HL-60/S4 (cell line): ENCODE results near the gene SGSH.
"Not testable (repeated sequence)": the region's sequence is repeated elsewhere in the genome, so short reads cannot be mapped to it uniquely, and the experiment has no call there.

Source experiments
- in situ Hi-C: fragments of 300-500 bp; cut with MboI; formaldehyde crosslinking; loops from 2 replicates; pipeline ENCODE4 v1.14.3; 2022; ENCODE audit warnings: low sequenced_read_pairs

SGSH gene

DNA sequence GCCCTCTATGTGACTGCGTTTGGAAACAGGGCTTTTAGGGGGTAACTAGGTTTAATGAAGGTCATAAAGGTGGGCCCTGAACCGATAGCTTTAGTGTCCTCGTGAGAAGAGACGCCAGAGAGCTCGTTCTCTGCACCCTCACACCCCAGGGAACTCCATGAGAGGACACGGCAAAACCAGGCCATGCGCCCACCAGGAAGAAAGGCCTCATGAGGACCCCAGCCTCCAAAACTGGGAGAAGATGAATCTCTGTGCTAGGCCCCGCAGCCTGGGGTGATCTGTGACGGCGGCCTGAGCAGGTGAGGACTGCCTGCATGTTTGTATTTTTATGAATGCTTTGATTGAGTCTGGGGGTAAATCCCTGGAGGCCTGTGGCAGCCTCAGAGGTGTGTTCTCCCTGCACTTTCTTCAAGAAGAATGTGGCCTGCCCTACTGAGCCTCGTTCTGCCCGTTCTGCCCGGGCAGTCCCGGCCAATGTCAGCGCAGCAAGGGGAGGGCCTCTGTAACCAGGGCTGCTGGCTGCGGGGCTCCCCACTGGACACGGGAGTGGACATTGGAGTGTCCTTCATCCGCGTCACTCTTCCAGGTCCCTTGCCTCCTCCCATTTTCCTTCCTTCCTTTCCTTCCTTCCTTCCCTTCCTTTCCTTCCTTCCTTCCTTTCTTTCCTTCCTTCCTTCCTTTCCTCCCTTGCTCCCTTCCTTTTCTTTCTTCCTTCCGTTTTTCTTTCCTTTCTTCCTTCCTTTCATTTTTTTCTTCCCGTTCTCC, 33.7 kb upstream of the SGSH start:
- in situ Hi-C loops: no loop called here

DNA sequence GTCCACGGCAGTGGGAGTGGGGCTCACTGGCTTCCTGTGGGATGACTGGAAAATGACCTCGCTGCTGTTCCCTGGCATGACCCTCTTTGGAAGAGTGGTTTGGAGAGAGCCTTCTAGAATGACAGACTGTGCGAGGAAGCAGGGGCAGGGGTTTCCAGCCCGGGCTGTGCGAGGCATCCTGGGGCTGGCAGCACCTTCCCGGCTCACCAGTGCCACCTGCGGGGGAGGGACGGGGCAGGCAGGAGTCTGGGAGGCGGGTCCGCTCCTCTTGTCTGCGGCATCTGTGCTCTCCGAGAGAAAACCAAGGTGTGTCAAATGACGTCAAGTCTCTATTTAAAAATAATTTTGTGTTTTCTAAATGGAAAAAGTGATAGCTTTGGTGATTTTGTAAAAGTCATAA, 32.7 kb upstream of the SGSH start:
- in situ Hi-C loops: no loop called here

DNA sequence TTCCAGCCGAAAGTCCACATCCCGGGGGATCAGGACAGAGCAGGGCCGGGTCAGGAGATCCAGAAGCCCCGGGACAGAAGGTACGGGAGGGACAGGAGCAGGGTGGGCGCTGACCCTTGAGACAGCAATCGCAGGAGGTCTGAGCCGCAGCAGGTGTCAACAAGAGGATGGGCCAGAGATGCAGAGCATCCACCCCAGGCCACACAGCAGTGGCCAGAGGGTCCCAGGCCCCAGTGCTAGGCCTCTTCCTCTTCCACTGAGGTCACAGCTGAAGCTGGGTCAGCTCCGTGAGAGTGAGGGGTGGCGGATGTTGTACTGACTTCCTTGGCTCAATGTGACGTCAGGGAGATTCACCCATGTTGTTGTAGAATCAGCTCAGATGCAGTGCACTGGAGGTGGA, 31.8 kb upstream of the SGSH start:
- in situ Hi-C loops: no loop called here

DNA sequence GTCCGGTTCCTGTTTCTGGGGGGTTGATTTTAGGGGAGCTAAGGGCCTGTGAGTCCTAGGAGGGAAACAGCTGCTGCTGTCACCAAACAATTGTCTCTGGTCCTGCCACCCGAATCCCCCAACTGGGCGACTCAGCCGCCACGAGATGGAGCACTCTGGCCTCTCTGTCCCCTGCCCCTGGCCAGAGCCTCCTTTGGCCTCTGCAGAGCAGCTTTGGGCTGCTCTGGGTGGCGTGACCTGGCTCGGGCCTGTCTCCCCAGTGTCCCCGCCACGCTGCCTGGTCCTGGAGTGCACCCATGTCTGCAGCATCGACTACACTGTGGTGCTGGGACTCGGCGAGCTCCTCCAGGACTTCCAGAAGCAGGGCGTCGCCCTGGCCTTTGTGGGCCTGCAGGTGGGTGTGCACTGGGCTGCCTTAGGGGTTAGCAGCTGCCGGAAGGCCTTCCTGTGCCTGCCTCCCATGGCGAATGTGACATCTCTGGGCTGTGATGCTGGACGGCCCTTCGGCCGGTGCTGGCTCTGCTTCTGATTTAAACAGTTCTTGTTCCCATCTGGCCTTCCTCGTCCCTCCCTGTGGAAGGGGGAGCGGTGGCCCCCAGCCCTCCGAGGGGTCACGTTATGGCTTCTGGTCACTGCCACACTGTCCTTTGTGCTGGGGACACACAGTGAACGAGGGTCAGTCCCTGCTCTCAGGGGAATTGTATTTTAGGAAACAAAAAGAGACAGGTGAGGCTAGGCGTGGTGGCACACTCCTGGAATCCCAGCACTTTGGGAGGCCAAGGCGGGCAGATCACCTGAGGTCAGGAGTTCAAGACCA, 29.0 kb upstream of the SGSH start:
- in situ Hi-C loops: no loop called here

DNA sequence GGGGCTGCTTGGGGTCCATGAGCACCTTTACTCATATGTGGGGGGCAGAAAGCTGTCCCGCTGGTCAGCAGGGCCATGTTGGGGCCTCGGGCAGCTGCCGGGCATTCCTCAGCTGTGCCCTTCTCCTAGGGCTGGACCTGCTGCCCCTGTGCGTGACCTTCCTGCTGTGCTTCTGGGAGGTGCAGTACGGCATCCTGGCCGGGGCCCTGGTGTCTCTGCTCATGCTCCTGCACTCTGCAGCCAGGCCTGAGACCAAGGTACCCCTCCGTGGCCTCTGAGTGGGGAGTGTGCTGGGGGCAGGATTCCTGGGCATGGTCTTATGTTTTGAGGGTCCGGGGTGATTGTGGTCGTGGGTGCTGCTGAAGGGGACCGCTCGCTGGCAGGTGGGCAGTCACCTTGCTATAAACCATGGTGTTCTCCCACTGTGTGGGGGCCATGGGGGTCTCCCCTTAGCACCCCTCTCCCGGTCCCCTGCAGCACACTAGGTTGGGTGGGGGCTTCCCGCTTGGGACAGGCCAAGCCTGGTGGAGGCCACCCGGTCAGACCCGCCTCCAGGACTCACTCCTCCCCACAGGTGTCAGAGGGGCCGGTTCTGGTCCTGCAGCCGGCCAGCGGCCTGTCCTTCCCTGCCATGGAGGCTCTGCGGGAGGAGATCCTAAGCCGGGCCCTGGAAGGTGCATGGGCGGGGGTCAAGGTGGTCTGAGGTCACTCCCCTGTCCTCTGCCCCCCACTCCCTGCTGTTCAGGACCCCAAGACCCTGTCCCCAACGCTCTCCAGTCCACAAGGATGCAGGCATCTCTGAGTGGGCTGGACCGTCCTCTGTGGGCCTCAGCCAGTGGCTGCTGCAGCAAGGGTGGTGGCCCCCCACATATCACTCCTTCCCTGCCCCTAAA, 28.1 kb upstream of the SGSH start:
- in situ Hi-C loops: no loop called here

DNA sequence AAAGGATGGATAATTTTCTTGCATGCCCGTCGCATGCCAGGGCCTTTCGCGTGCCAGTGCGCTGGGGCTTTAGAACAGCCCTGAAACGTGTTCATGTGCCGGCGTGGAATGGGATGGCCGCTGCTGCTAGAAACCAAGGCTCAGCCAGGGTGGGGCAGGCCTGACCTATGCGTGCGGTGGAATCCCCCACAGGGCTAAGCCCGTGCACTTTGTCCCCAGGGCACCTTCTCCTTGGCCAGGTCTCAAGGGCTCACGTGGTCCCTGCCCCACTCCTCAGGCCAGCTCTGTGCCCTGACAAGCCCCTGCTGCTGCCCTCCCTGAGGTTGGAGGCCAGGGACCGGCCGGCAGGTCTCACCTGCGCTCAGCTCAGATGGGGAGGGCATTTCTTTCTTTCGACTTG, 27.4 kb upstream of the SGSH start:
- in situ Hi-C loops: no loop called here

DNA sequence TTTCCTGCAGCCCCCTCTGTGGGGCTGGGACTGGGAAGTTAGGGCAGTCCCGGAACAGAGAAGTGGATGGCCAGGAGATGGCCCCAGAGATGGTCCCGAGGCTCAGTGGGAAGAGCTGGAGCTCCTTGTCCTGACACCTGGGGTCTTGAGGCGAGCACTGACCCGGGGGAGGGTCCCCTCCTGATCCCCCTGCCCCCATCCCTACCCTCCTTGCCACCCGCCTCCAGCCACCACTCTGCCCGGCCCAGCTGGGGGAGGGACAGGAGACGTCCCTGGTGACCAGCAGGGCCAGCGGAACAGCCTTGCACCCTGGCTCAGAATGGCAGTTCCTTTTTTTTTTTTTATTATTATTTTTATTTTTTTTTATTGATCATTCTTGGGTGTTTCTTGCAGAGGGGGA, 26.6 kb upstream of the SGSH start:
- in situ Hi-C loops: no loop called here

DNA sequence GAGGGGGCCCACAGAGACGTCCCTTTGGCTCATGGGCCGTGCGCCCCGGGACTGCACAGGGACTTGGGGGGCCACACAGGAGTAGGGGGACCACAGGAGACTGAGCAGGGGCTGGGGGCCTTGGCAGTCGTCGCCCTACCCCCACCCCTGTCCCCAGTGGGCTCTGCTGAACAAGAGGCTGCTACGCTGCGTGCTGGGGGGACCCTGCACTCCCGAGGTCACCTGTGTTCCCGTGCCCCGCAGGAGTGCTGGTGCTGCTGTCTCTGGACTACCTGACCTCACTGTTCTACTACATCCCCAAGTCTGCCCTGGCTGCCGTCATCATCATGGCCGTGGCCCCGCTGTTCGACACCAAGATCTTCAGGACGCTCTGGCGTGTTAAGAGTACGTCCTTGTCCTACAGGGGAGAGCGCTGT, 26.1 kb upstream of the SGSH start:
- in situ Hi-C loops: no loop called here

DNA sequence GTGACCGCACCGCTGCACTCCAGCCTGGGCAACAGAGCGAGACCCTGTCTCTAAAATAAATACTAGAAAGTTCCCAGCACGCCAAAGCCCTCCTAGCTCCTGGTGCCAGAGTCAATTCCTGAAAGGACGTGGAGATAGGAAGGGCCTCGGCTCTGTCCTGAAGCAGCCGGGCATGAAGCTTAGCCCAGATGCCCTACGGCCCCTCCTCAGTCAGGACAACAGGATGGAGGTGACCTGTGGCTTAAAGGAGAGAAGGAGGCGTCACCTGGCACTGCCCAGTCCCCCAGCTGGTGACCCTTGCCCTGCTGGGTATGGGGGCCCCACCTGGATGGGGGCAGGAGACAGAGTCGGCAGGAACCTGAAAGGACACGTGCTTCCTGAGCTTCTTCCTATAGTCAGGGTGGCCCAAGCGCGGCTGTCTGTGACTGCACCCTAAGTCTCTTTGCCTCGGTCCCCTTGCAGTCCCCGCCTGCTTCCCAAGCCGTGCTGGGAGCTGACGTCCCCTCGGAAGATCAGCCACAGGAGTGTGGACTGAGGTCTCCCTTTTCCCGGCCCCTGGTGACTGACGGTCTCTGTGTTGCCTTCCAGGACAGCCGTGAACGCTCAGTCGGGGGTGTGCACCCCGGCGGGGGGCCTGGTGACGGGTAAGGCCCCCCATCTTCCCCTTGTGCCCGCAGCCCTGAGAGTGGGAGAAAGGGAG, 25.6 kb upstream of the SGSH start:
- in situ Hi-C loops: no loop called here

DNA sequence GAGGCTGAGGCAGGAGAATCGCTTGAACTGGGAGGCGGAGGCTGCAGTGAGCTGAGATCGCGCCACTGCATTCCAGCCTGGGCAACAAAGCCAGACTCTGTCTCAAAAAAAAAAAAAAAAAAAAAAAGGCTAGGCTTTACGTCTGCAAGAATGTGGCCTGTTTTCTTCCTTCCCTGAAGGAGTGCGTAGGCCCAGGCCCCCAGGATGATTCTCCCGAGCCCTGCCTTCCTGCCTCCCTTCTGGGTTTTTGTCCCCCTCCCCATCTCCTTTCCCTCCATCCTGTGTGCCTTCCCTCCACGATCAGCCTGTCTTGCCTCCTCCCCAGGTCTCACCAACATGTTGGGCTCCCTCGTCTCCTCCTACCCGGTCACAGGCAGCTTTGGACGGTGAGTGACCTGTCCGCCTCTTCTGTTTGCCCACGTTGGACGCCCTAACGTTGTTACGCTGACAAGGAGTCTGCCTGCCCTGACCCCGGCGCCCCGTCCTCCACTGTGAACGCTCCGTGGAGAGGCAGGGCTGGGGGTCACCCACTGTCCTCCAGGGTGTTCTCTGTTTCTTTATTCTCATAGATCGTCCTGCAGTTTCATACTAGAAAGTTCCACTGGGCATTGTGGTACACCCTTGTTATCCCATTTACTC, 24.9 kb upstream of the SGSH start:
- in situ Hi-C loops: no loop called here

DNA sequence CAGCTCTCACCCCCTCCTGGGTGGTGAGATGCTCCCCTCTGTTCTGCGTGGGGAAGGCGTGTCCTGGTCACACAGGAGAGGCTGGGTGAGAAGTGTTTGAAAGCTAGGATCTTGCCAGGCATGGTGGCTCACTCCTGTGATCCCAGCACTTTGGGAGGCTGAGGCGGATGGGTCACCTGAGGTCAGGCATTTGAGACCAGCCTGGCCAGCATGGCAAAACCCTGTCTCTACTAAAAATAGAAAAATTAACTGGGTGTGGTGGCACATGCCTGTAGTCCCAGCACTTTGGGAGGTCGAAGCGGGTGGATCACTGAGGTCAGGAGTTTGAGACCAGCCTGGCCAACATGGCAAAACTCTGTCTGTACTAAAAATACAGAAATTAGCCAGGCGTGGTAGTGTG, 24.3 kb upstream of the SGSH start:
- in situ Hi-C loops: not testable (repeated sequence)

DNA sequence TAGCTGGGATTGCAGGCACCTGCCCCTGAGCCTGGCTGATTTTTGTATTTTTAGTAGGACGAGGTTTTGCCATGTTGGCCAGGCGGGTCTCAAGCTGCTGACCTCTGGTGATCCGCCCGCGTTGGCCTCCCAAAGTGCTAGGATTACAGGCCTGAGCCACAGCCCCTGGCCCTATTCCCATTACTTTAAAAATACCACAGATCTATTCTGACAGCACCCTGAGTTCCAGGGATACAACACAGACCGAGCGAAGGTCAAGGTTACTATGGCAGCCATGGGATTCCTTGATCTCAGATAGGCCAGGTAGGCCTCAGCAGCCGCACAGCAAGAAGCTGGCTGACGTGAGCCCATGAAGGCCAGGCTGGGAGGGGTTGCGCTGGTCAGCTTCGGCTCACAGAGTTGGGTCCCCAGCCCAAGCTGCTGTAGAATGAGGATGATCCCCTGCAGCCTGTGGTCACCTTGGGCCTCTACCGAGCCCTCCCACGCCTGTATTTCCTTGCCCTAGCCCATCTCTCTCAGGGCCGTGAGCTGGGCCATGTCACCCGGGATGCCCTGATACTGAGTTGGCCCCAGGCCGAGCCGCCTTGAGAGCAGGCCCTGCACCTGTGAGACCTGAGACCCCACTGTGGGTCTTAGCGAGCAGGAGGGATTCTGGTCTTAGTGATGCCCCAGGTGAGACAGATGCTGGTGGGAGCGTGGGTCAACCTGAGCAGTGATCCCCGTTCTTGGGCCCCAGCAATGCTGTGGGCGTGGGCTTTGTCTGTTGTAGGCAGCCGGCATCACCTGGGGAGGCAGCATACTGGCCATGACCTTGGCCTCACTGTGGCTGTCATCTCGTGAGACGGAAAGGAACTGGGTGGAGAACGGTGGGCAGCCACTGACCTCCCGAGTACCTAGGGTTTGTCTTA, 23.6 kb upstream of the SGSH start:
- in situ Hi-C loops: no loop called here

DNA sequence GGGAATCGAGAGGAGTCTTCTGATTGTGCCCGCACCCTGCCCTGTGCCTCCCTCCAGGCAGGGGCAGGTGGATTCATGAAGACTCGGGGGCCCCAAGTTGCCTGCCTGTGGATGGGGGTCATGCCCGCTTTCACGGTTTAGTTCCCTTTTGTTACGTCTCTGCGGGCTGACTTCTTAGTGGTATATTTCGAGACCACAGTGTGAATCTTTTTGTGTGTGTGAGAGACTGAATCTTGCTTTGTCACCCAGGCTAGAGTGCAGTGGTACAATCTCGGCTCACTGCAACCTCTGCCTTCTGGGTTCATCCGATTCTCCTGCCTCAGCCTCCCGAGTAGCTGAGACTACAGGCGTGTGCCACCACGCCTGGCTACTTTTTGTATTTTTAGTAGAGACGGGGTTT, 22.4 kb upstream of the SGSH start:
- in situ Hi-C loops: no loop called here

DNA sequence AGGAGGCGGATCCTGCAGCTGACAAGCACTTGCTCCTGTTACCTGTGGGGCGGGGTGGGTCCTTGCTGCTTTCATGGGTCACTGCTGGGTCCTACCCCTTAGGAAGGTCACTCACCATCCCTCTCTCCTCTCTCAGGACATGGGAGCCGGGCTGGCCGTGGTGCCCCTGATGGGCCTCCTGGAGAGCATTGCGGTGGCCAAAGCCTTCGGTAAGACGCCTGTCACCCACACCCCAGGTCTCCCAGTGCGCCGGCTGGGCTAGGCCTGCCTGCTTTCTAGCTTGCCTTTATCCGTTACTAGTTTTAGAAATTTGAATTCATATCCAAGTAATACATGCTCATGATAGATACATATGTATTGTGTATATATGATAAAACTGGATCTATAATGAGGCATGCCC, 17.3 kb upstream of the SGSH start:
- in situ Hi-C loops: no loop called here

DNA sequence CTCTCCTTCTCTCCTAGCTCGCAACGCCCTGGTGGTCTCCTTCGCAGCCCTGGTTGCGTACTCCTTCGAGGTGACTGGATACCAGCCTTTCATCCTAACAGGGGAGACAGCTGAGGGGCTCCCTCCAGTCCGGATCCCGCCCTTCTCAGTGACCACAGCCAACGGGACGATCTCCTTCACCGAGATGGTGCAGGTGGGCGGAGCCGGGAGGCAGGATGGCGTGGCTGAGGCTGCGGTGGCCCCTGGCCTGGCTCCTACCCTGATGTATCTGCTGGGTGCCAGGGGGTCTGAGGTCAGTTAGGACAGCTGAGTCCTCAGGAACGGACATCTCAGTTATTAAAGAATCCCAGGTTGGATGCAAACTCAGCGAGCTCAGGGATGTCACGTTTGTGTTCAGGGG, 16.8 kb upstream of the SGSH start:
- in situ Hi-C loops: no loop called here

DNA sequence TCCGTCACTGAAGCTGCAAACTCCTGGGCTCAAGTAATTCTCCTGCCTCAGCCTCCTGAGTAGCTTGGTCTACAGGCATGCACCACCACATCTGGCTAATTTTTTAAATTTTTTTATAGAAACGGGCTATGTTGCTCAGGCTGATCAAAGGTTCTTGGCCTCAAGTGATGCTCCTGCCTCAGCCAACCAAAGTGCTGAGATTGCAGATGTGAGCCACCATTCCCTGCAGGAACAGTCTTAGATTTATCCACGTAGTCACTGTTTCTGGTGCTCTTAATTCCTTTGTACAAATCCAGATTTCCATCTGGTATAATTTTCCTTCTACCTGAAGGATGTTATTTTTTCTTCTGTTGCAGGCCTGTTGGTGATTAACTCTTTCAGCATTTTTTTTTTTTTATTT, 13.1 kb upstream of the SGSH start:
- in situ Hi-C loops: no loop called here

DNA sequence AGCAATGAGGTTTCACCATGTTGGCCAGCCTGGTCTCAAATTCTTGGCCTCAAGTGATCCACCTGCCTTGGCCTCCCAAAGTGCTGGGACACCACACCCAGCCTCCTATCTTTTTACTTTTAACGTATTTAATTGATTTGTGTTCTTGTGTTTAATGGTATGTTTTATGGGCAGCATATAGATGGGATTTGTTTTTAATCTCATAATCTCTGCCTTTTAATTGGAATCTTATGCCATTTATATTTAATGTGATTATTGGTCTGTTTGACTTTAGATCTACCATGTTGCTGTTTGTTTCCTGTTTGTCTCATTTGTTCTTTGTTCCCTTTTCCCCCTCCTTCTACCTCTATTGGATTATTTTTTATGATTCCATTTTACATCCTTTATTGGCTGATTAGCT, 12.3 kb upstream of the SGSH start:
- in situ Hi-C loops: no loop called here

DNA sequence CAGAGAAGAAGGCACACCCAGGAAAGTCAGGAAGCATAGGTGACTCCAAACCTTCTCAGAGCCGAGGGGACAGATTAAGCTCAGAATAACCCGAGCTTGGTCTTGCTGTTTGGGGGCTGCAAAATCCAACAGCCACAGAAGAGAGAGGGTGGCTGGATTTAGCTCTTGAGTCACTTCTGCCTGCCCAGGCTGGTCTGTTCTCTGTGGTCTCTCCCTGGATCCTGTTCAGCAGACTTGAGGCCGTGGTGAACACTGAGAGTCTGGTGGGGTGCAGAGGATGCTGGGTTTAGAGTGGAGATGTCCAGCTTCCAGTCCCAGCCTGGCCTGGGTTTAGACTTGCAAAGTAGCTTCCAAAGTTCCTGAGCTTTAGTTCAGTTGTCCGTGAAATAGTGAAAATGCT, 8.9 kb upstream of the SGSH start:
- in situ Hi-C loops: no loop called here

DNA sequence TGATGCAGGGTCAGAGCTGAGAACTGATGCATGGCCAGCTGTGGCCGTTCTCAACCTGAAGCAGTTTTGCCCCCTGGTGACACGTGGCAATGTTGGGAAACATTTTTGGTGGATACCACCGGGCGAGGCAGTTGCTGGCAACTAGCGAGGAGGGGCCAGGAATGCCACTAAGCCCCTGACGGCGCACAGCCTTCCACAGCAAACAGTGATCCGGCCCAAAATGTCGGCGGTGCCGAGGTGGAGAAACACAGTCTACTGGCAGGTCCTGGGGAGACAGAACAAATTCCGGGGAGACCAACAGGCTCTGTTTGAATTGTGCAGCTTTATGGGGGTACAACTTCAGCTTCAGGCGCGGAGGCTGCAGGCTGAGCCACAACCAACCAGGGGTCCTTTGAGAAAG, 8.3 kb upstream of the SGSH start:
- in situ Hi-C loops: no loop called here
